K562 (cell line): Measurements from ENCODE around the gene ADORA1. TPM values are rescaled to one million over a fixed set of nuclear protein-coding genes. Genes with fewer than 3 reads are reported as not detected.

Experiments used
- ATAC-seq: fragments of 200-7000 bp; cut with Tn5 transposase; 3 replicates; pipeline ENCODE4 v1.9.1; 2020; ENCODE audit warnings: moderate library complexity
- BruUV-seq: library from RNA; stranded (reverse); fragments of 400-500 nt; replicated peaks from 2 replicates; lab custom pipeline; 2021; lab: Mats Ljungman, UMichigan
- CTCF ChIA-PET: fragments of 300-600 bp; formaldehyde crosslinking; extraction: SDS; loops from one replicate; lab custom pipeline; 2021; ENCODE audit warnings: low intra/inter-chr PET ratio; lab: Yijun Ruan, JAX
- POLR2A ChIA-PET: fragments of 300-600, 350-650 bp; sonication (Branson Sonifier 250); formaldehyde crosslinking; extraction: SDS; loops from one replicate; lab custom pipeline; 2021; ENCODE audit warnings: antibody characterized with exemption, inconsistent platforms; lab: Yijun Ruan, JAX
- DNase-seq, 4 experiments: peaks; one replicate each; pipeline versions ENCODE4 v3.0.0 to v3.0.0-alpha.2; 2011 to 2018; ENCODE audit warnings: low spot score in 3 of 4, mixed read lengths in 3 of 4; ENCODE audit errors: extremely low read depth in 1 of 4
- FAIRE-seq: peaks from 2 replicates; lab custom pipeline; 2011; peaks lifted over from hg19 to GRCh38; lab: Jason Lieb, UNC
- H2AFZ ChIP-seq: 2 replicates; pipeline ENCODE4 v1.6.0; 2011; ENCODE audit warnings: low read depth, low read length, control low read depth, inconsistent platforms
- H3K27ac ChIP-seq: fragments of 200-600 bp; 3 replicates; pipeline ENCODE4 v1.8.0; 2011; ENCODE audit warnings: low read depth, mild to moderate bottlenecking, control low read depth, inconsistent platforms, low read length, moderate library complexity, mixed read lengths; ENCODE audit errors: extremely low read depth
- H3K27me3 ChIP-seq, 2 experiments: fragments of 300-600 bp in 1 of 2; 2 replicates in 1 of 2; 3 replicates in 1 of 2; pipeline versions ENCODE4 v1.6.0 to v1.8.0; 2011; ENCODE audit warnings: inconsistent platforms in 2 of 2, low read length in 2 of 2, mild to moderate bottlenecking in 1 of 2, mixed read lengths in 1 of 2, moderate library complexity in 1 of 2; ENCODE audit not compliant: control insufficient read depth in 2 of 2, insufficient read depth in 2 of 2
- H3K36me3 ChIP-seq: fragments of 300-600 bp; 3 replicates; pipeline ENCODE4 v1.8.0; 2011; ENCODE audit warnings: mild to moderate bottlenecking, low read length, inconsistent platforms; ENCODE audit not compliant: control insufficient read depth, insufficient read depth
- H3K4me1 ChIP-seq, 2 experiments: fragments of 200-600 bp in 1 of 2; replicated peaks in 1 of 2; 2 replicates in 1 of 2; 3 replicates in 1 of 2; pipeline versions ENCODE4 v1.5.1 to v1.8.0; 2011; ENCODE audit warnings: inconsistent platforms in 2 of 2, low read length in 2 of 2, mild to moderate bottlenecking in 1 of 2, mixed read lengths in 1 of 2, moderate library complexity in 1 of 2; ENCODE audit not compliant: control insufficient read depth in 2 of 2, insufficient read depth in 2 of 2
- H3K4me2 ChIP-seq: 2 replicates; pipeline ENCODE4 v1.6.1; 2011; ENCODE audit warnings: low read length, control low read depth, inconsistent platforms, mixed read lengths; ENCODE audit not compliant: insufficient read depth
- H3K4me3 ChIP-seq: fragments of 200-600 bp; sonication (generic), shearing (Covaris generic); 2 replicates; pipeline ENCODE4 v1.5.1; 2016; ENCODE audit warnings: control low read depth, inconsistent platforms
- H3K79me2 ChIP-seq: fragments of 200-600 bp; 3 replicates; pipeline ENCODE4 v1.8.0; 2011; ENCODE audit warnings: low read length, inconsistent platforms; ENCODE audit not compliant: control insufficient read depth, insufficient read depth
- H3K9ac ChIP-seq, 2 experiments: 2 replicates each; pipeline versions ENCODE4 v1.6.0 to v1.6.1; 2011; ENCODE audit warnings: low read depth in 2 of 2, low read length in 2 of 2, control low read depth in 1 of 2, inconsistent platforms in 1 of 2, mild to moderate bottlenecking in 1 of 2, mixed read lengths in 1 of 2; ENCODE audit not compliant: insufficient read depth in 1 of 2
- H3K9me1 ChIP-seq: one replicate; pipeline ENCODE4 v1.6.0; 2011; ENCODE audit warnings: inconsistent platforms, mild to moderate bottlenecking, low read length, moderate library complexity; ENCODE audit not compliant: control insufficient read depth, insufficient read depth
- H3K9me3 ChIP-seq: replicated peaks from 2 replicates; pipeline ENCODE4 v1.5.1; 2011; ENCODE audit warnings: low read depth, low read length, inconsistent platforms; ENCODE audit not compliant: control insufficient read depth, insufficient read depth
- H4K20me1 ChIP-seq: replicated peaks from 2 replicates; pipeline ENCODE4 v1.6.1; 2011; ENCODE audit warnings: low read length, inconsistent platforms, mixed read lengths; ENCODE audit not compliant: control insufficient read depth, insufficient read depth
- CC2D1A ChIP-seq: fragments of 450-650 bp; IDR thresholded peaks from 2 replicates; pipeline ENCODE4 v1.6.1; 2017; ENCODE audit warnings: mild to moderate bottlenecking
- CREBBP ChIP-seq: IDR thresholded peaks from one replicate; pipeline ENCODE4 v1.6.1; 2012; ENCODE audit warnings: low read depth, mild to moderate bottlenecking, control low read depth, inconsistent platforms, low read length
- GATAD2A ChIP-seq: fragments of 450-650 bp; IDR thresholded peaks from 2 replicates; pipeline ENCODE4 v1.6.1; 2017
- ILF3 ChIP-seq: fragments of 450-650 bp; IDR thresholded peaks from 2 replicates; pipeline ENCODE4 v1.6.1; 2018; ENCODE audit warnings: antibody characterized with exemption, mild to moderate bottlenecking, moderate library complexity, borderline replicate concordance
- KAT2B ChIP-seq: IDR thresholded peaks from one replicate; pipeline ENCODE4 v1.6.1; 2012; ENCODE audit warnings: low read depth, mild to moderate bottlenecking, control low read depth, inconsistent platforms, low read length, moderate library complexity
- KDM2B ChIP-seq: fragments of 250-450 bp; sonication (Bioruptor Pico); IDR thresholded peaks from 2 replicates; pipeline ENCODE4 v1.8.0; 2021; ENCODE audit warnings: mild to moderate bottlenecking, moderate library complexity
- MAZ ChIP-seq, 2 experiments: fragments of 450-650 bp in 1 of 2; sonication (generic) in 1 of 2; formaldehyde crosslinking; IDR thresholded peaks in 1 of 2; conservative IDR thresholded peaks in 1 of 2; 2 replicates each; pipeline versions ENCODE4 v1.4.0 to v1.5.0; 2020; ENCODE audit warnings: mild to moderate bottlenecking in 1 of 2, missing genetic modification reagents in 1 of 2
- POLR2B ChIP-seq: fragments of 450-650 bp; IDR thresholded peaks from 2 replicates; pipeline ENCODE4 v1.6.1; 2018; ENCODE audit warnings: low read depth; ENCODE audit not compliant: partially characterized antibody
- RBM34 ChIP-seq: fragments of 200-400 bp; formaldehyde crosslinking; IDR thresholded peaks from 2 replicates; pipeline ENCODE4 v1.6.1; 2018; ENCODE audit warnings: low read length, borderline replicate concordance; ENCODE audit not compliant: insufficient read depth
- RBM39 ChIP-seq: fragments of 200-400 bp; formaldehyde crosslinking; optimal IDR thresholded peaks from 2 replicates; pipeline ENCODE3; 2018; ENCODE audit warnings: low read depth, low read length
- SMAD3 ChIP-seq: fragments of 450-650 bp; formaldehyde crosslinking; conservative IDR thresholded peaks from 2 replicates; pipeline ENCODE4 v1.4.0; 2020; ENCODE audit warnings: mild to moderate bottlenecking
- SP1 ChIP-seq: sonication (generic); formaldehyde crosslinking; IDR thresholded peaks from 2 replicates; pipeline ENCODE4 v1.8.1; 2022; ENCODE audit warnings: mild to moderate bottlenecking, missing genetic modification reagents
- WHSC1 ChIP-seq: IDR thresholded peaks from one replicate; pipeline ENCODE4 v1.6.1; 2012; ENCODE audit warnings: low read length, control low read depth, inconsistent platforms
- ZBTB17 ChIP-seq: fragments of 450-650 bp; formaldehyde crosslinking; IDR thresholded peaks from 2 replicates; pipeline ENCODE4 v1.4.0; 2020; ENCODE audit warnings: mild to moderate bottlenecking
- ZNF174 ChIP-seq: fragments of 250-450 bp; sonication (Bioruptor Pico); IDR thresholded peaks from 2 replicates; pipeline ENCODE4 v1.4.0; 2020; ENCODE audit warnings: mild to moderate bottlenecking
- ZNF253 ChIP-seq: fragments of 250-450 bp; sonication (Bioruptor Pico); conservative IDR thresholded peaks from 2 replicates; pipeline ENCODE4 v1.6.1; 2021; ENCODE audit warnings: mild to moderate bottlenecking
- ZNF282 ChIP-seq: sonication (generic); formaldehyde crosslinking; IDR thresholded peaks from 2 replicates; pipeline ENCODE4 v1.8.1; 2023; ENCODE audit warnings: missing genetic modification reagents
- WGBS: fragments of 100-300 bp; shearing (Covaris generic); methylation state at CpG from one replicate; pipeline ENCODE4 v1.1.6; 2016; ENCODE audit warnings: low coverage, mixed read lengths; ENCODE audit not compliant: insufficient coverage; ENCODE audit errors: missing lambda C conversion rate; 5-methylcytosine and 5-hydroxymethylcytosine counted together
- in situ Hi-C: fragments of 300-500 bp; cut with MboI; formaldehyde crosslinking; loops from 4 replicates; pipeline ENCODE4 v1.15.0; 2018; ENCODE audit warnings: inconsistent platforms, mixed read lengths
- intact Hi-C: fragments of 100-400 bp; cut with micrococcal nuclease; formaldehyde crosslinking; loops from 2 replicates; pipeline ENCODE4 v1.14.2; 2022
- polyA plus RNA-seq, 8 experiments: library from polyadenylated mRNA; depleted of rRNA in 4 of 8; stranded (reverse) in 5 of 8; unstranded in 3 of 8; fragments of >200 nt; fragmentation: Nextera tagmentation in 2 of 8; fragmentation: Illumina TruSeq in 1 of 8; extraction: Ambion mirVana in 2 of 8; extraction: Trizol in 1 of 8; gene quantifications; 2 replicates each; pipeline versions ENCODE4 v1.2.1 to v1.2.3, GENCODE V29; 2011 to 2014; ENCODE audit warnings: inconsistent platforms in 1 of 8, missing spikeins in 1 of 8
- total RNA-seq, 7 experiments: library from RNA; depleted of rRNA in 6 of 7; stranded (reverse); fragments of >200 nt in 6 of 7; fragmentation: Illumina TruSeq in 2 of 7; extraction: Trizol in 2 of 7; gene quantifications; 2 replicates each; pipeline versions ENCODE4 v1.2.1 to v1.2.3, GENCODE V29; 2011 to 2021; ENCODE audit warnings: low replicate concordance in 1 of 7
- TF ChIP-seq, protein P1 (sequence below): fragments of 450-650 bp; formaldehyde crosslinking; IDR thresholded peaks from 2 replicates; pipeline ENCODE4 v1.4.0; 2020; ENCODE audit warnings: mild to moderate bottlenecking, mixed read lengths

Gene ADORA1
- total and polyA plus RNA-seq, 9 of the 15 experiments (the other 6 are each of a cell fraction or from before 2014, with no cell fraction given) = not detected

DNA sequence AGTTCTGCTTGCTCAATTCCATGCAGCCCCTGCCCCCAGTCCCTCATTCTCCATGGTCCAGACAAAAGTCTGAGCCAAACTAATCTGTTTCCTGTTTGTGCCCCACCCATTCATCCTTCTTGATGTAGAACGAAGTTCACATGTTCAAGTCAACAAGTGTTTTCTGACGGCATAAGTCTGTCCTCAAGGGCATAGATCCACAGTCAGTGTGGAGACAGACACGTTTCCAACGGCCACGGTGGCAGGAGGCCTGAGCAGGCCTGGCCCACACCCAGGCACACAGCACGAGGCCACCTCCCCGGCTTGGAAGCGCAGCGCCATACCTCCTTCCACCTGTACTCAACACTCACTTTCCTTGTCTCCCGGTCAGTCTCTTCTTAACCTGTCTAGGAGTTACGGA, 16.1 kb downstream of the ADORA1 start:
- Histone ChIP-seq H3K36me3 (no peaks in the 10 kb centered on the region), H3K9me3 (no peaks in the 10 kb centered on the region), H3K79me2 (no peaks in the 10 kb centered on the region), H3K9ac (no peak overlapping the region), H3K9me1 (no peaks in the 10 kb centered on the region), H3K27ac (no peak overlapping the region), H3K4me2 (no peak overlapping the region), H3K27me3 (peaks cover 35 to 83% of the 10 kb centered on the region in 2 experiments), H3K4me1 (no peaks in the 10 kb centered on the region), H2AFZ (no peak overlapping the region), H4K20me1 (peaks cover 6% of the 10 kb centered on the region), H3K4me3 (no peak overlapping the region)
- 2% methylated on average over 11 of the region's 11 CpGs for WGBS
- POLR2A ChIA-PET = no interaction called here
- BruUV-seq = no TSS peak
- no peak for FAIRE-seq
- CTCF ChIA-PET = no interaction called here
- DNase-seq = no peak
- intact Hi-C loops (no loop called here), in situ Hi-C loops (no loop called here)
- no peak for ATAC-seq
- no peak for TF ChIP-seq ZNF282 (CRISPR knock-in tag)
- TF ChIP-seq CC2D1A = no peak
- no peak for TF ChIP-seq ZBTB17
- TF ChIP-seq WHSC1 = no peak
- no peak for TF ChIP-seq RBM34
- TF ChIP-seq KDM2B = no peak
- TF ChIP-seq SP1 (CRISPR knock-in tag) = no peak
- no peak for TF ChIP-seq POLR2B
- no peak for TF ChIP-seq ZNF253 (CRISPR knock-in tag)
- no peak for TF ChIP-seq SMAD3
- no peak for TF ChIP-seq GATAD2A
- no peak for TF ChIP-seq MAZ (CRISPR knock-in tag; conservative IDR thresholded peaks at IDR 0.05 in 1 of 2, IDR thresholded peaks at IDR 0.05 in 1 of 2)
- no peak for TF ChIP-seq ILF3
- no peak for TF ChIP-seq RBM39
- TF ChIP-seq CREBBP = no peak
- no peak for TF ChIP-seq KAT2B
- TF ChIP-seq ZNF174 (CRISPR knock-in tag) = no peak
- TF ChIP-seq, protein P1, sequence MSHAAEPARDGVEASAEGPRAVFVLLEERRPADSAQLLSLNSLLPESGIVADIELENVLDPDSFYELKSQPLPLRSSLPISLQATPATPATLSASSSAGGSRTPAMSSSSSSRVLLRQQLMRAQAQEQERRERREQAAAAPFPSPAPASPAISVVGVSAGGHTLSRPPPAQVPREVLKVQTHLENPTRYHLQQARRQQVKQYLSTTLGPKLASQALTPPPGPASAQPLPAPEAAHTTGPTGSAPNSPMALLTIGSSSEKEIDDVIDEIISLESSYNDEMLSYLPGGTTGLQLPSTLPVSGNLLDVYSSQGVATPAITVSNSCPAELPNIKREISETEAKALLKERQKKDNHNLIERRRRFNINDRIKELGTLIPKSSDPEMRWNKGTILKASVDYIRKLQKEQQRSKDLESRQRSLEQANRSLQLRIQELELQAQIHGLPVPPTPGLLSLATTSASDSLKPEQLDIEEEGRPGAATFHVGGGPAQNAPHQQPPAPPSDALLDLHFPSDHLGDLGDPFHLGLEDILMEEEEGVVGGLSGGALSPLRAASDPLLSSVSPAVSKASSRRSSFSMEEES (CRISPR knock-in tag) = no peak
